ENCODE measurements around the gene TSPAN8.

DNA sequence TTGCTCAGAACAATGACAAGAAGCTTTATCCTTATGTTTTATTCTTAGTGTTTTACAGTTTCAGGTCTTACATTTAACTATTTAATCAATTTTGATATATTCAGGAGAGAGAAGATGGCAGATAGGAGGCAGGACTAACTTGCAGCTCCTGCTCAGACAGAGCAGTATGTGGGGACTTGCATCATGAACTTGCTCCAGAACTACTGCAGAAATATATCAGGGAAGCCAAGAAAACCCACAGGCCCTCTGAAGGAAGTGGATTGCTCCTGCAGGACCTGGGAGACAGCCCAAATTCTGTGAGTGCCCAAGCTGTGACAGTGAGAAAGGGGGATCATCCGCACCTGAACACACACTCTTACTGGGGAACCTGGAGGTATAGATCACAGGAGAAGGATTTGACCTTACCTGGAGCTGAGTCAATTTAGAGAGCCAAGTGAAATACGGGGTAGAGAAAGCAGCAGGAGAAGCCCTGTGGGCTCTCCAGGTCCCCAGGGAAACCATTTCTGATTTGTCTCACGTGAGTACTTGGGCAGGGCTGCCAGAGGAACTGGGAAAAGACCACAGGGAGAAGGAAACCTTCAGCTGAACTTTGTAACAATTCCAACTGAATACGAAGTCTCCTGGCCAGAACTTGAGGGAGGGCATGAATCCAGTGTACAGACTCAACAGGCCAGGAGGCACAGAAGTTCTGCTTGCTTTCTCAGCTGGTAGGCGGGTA lies 28.9 kb upstream of the TSPAN8 start:
- no peak for TF ChIP-seq POLR2A (IDR thresholded peaks at IDR 0.05; ENCODE audit: low read depth, low read length)
- TF ChIP-seq, protein P1, sequence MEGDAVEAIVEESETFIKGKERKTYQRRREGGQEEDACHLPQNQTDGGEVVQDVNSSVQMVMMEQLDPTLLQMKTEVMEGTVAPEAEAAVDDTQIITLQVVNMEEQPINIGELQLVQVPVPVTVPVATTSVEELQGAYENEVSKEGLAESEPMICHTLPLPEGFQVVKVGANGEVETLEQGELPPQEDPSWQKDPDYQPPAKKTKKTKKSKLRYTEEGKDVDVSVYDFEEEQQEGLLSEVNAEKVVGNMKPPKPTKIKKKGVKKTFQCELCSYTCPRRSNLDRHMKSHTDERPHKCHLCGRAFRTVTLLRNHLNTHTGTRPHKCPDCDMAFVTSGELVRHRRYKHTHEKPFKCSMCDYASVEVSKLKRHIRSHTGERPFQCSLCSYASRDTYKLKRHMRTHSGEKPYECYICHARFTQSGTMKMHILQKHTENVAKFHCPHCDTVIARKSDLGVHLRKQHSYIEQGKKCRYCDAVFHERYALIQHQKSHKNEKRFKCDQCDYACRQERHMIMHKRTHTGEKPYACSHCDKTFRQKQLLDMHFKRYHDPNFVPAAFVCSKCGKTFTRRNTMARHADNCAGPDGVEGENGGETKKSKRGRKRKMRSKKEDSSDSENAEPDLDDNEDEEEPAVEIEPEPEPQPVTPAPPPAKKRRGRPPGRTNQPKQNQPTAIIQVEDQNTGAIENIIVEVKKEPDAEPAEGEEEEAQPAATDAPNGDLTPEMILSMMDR (IDR thresholded peaks at IDR 0.05 in 2 of 3, conservative IDR thresholded peaks at IDR 0.05 in 1 of 3; ENCODE audit: control insufficient read depth in 2 of 3, extremely low read depth in 1 of 3, insufficient read depth in 1 of 3, low read depth in 3 of 3, low read length in 3 of 3): no peak
- TF ChIP-seq HDAC6 (IDR thresholded peaks at IDR 0.05; ENCODE audit: unreplicated experiment): no peak
- no peak for TF ChIP-seq CEBPB (IDR thresholded peaks at IDR 0.05; ENCODE audit: borderline replicate concordance in 1 of 2, low read depth in 2 of 2, low read length in 2 of 2)
- no peak for TF ChIP-seq KDM1A (IDR thresholded peaks at IDR 0.05; ENCODE audit: borderline replicate concordance)
